Fibroblast of mammary gland (primary cell): Measurements from ENCODE around the gene NR1D1.

ENCODE experiments used
- DNase-seq: peaks from one replicate; pipeline ENCODE4 v3.0.0-alpha.2; 2010; ENCODE audit warnings: low read depth
- H3K4me3 ChIP-seq: 2 replicates; pipeline ENCODE4 v1.5.1; 2011; ENCODE audit warnings: low read depth, mild to moderate bottlenecking, low read length, moderate library complexity; ENCODE audit not compliant: control insufficient read depth
- TF ChIP-seq, protein P1 (sequence below): conservative IDR thresholded peaks from 2 replicates; pipeline ENCODE4 v1.5.1; 2011; ENCODE audit warnings: low read depth, low read length, inconsistent platforms; ENCODE audit not compliant: control insufficient read depth, insufficient read depth

The NR1D1 gene

DNA sequence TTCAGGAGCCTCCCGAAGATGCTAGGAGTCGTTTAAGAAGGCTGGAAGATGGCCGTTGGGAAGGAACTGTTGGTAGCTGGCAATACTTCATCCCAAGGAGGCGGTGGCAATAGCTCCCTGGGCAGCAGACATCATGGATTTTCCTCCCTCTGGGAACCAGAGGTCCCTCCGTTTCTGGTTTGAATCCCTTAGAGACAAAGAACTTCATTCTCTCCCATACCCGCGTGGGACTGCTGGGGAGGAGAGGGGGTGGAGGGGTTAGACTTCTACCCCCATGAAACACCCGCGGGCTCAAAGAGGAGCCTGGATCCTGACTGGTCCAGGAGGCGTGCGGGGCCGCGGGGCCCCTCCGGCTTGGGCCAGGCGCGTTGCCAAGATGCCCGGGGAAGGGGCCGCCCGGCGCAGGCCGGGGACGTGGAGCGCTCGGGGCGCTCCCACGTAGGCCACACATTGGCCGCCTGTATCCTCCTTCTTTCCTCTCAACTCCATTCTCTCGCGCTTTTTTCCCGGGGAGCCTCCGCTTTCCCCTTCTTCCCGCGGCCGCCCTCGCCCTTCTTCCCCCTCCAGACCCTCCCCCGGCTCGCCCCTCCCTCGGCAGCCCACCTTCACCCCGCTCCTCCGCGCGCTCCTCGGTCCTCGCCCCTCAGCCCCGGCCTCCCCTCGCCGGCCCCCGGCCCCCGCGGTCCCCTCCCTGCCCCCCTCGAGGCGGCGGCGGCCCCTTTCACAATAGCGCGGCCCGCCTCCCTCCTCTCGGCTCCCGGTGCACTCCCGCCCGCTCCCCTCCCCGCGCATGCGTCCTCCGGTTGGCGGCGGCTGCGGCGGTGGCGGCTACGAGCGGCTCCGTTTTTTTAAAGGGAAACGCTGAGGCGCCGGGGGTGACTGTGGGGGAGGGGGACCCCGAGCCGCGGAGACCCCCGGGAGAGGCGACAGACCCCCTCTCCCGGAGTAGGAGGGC, 21.1 kb upstream of the NR1D1 start, which contains the start of gene MSL1:
MSL1 (plus strand) TSS at position 791 of the 955 bp plus-strand sequence. CDS start 642 bp downstream, outside the sequence.
- no peak for DNase-seq
- H3K4me3 ChIP-seq: peak within 1 kb of the TSS; percentile 98
- TF ChIP-seq, protein P1, sequence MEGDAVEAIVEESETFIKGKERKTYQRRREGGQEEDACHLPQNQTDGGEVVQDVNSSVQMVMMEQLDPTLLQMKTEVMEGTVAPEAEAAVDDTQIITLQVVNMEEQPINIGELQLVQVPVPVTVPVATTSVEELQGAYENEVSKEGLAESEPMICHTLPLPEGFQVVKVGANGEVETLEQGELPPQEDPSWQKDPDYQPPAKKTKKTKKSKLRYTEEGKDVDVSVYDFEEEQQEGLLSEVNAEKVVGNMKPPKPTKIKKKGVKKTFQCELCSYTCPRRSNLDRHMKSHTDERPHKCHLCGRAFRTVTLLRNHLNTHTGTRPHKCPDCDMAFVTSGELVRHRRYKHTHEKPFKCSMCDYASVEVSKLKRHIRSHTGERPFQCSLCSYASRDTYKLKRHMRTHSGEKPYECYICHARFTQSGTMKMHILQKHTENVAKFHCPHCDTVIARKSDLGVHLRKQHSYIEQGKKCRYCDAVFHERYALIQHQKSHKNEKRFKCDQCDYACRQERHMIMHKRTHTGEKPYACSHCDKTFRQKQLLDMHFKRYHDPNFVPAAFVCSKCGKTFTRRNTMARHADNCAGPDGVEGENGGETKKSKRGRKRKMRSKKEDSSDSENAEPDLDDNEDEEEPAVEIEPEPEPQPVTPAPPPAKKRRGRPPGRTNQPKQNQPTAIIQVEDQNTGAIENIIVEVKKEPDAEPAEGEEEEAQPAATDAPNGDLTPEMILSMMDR: no peak

DNA sequence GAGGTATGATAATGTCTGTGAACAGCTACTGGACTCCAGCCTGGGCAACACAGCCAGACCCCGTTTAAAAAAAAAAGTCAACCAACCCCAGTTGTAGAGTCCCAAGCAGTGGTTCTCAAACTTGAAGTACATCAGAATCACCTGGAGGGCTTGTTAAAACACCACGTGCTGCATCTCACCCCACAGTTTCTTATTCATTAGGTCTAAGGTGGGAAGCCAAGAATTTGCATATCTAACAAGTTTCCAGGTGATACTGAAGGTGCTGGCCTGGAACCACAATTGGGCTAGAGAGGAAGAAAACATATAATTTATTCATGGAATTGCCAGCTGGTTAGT, 14.7 kb upstream of the NR1D1 start:
- no peak for DNase-seq
- no peak overlapping the region for H3K4me3 ChIP-seq
- TF ChIP-seq, protein P1: no peak

DNA sequence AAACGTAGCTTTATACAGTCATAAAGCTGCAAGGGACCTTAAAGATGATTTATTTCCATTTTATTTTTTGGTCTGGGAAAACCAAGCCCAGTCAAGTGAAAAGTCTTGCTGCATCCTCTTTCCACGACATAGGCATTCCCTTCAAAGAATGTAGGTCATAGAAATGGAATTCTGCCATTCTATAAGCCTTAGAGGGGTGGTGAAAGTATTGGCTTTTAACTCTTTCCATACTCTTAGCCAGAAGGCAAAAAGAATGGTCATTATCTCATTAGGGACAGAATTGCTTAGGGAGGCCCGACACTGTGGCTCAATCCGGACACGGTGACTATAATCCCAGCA, 13.5 kb upstream of the NR1D1 start:
- DNase-seq: no peak
- peak overlapping the region; percentile 43 for H3K4me3 ChIP-seq
- TF ChIP-seq, protein P1: no peak

DNA sequence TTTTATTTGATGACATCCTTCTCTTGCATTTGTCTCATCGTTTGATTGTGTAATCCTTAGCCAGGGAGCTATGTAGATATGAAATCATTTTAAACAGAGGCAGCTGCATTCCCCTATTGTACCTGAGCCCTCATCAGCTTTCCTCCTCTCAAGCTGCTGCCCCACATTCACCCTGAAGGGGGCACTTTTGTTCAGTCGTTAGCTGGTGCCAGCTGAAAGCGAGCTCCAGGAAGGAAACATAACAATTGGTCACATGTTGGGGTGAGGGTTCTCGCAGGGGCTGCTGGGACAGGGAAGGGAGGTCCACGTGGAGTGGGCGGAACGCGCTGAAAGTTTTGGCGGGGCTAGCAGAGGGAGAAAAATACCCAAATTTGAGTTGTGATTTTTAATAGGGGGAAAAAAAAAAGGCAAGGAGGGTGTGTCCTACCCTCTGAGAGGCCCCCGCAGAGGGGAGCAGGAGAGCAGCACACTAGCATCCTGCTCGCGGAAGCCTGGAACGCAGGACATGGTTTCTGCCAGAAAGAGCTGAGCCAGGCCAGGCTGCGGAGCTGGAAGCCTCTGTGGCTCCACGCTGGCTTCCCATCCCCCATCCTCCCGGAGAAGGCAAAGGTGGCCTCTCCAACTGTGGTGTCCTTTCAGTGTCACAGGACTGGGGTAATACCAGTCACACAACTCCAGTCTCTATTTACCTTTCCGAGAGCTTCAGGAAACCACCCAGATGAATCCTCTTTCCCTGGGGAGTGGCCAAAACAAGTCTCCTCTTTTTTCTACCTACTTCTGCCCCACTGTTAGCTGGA, 12.9 kb upstream of the NR1D1 start:
- peak; percentile 96 for DNase-seq
- peak overlapping the region; percentile 43 for H3K4me3 ChIP-seq
- TF ChIP-seq, protein P1: peak; percentile 92

DNA sequence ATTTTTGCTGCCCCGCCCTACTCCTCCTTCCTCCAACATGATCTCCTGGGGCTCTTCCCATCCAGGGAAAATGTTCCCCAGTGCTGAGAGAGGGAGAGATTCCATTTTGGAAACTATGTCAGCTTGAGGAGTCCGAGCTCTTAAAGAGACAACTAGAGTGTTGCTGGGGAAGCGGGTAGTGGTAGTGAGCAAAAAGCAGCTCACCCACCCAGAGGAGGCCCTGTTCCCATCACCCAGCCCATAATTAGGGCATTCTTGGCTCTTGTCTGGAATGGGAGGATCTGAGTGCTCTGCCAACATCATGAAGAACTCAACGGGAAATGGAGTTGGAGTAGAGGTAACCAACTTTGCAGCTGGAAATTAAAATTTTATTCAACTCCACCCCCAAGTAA, 12.3 kb upstream of the NR1D1 start:
- H3K4me3 ChIP-seq: no peak overlapping the region
- DNase-seq: no peak
- TF ChIP-seq, protein P1: no peak

DNA sequence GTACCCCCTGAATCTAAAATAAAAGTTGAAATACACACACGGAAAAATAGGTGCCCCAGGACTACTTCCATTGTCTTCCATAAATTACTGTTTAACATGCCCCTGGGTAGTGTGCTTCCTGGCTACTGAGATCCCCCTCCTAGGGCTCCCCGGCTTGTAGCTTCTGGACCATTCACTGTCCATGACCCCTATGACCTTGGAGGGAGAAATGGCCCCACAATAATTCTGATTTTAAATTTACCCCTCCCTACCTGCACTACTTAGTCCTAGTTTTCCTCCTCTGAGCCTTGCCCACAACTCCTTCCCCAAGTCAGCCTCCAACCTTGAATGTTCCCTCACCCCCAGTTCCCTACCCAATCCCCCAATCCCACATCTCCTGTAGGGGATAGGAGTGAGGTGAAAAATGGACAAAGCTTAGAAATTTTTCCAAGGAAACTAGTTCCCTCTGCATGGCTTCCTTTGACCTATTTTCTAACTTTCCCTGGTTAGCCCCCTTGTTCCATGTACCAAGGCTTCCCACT, 11.9 kb upstream of the NR1D1 start:
- H3K4me3 ChIP-seq: no peak overlapping the region
- TF ChIP-seq, protein P1: no peak
- DNase-seq: no peak
